NB4 (cell line): Measurements from ENCODE around the gene NXPH2.

Experiments
- DNase-seq: peaks from one replicate; pipeline ENCODE4 v3.0.0; 2010; ENCODE audit warnings: low read depth
- H3K4me3 ChIP-seq: one replicate; pipeline ENCODE4 v1.5.1; 2011; ENCODE audit warnings: mild to moderate bottlenecking, low read depth, low read length, moderate library complexity
- MYC ChIP-seq: IDR thresholded peaks from 2 replicates; pipeline ENCODE4 v1.6.1; 2011; ENCODE audit warnings: low read depth, low read length
- POLR2A ChIP-seq: IDR thresholded peaks from 2 replicates; pipeline ENCODE4 v1.6.1; 2011; ENCODE audit warnings: mild to moderate bottlenecking; ENCODE audit not compliant: insufficient read length; ENCODE audit errors: extremely low read depth
- TF ChIP-seq, protein P1 (sequence below): IDR thresholded peaks from 2 replicates; pipeline ENCODE4 v1.6.1; 2011; ENCODE audit warnings: low read depth, low read length
- TF ChIP-seq, protein P2 (sequence below): IDR thresholded peaks from one replicate; pipeline ENCODE4 v1.5.1; 2012; ENCODE audit warnings: low read depth, low read length

Gene NXPH2

DNA sequence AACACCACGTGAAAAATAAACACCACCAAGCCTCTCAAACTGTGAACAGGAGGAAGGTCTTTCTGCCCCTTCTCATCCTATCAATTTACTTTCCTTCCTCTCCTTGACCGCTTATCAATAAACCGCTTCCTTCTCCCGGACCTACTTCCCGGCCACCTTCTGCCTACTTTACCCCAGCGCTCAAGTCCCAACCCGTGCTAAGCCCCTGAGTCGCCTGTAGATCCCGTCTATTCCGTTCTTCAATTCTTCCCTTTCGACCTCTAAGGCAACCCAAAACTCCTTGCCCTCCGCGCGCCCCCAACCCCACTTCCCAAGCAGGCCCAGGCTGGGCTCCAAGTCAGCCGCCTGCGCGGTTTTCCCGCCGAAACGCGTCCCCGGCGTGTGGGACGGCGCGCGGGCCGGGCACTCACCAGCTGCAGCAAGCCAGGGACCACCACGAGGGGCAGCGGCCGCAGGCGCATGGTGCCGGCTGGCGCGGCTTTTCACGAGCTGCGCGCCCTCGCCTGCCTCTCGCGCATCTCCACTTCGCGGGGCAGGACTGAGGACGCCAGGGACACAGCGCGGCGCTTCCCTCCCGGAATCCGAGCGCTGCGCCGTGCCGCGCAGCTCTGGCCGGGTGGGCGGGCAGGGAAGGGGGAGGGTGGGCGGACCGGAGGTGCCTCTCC, at the start of gene NXPH2:
TSS of gene NXPH2 (minus strand) at position 610 of the 665 bp plus-strand sequence. CDS start at position 461, 149 bp downstream.
- no peak for DNase-seq
- H3K4me3 ChIP-seq: no peak within 1 kb of the TSS
- TF ChIP-seq, protein P1, sequence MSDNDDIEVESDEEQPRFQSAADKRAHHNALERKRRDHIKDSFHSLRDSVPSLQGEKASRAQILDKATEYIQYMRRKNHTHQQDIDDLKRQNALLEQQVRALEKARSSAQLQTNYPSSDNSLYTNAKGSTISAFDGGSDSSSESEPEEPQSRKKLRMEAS: no peak
- no peak for TF ChIP-seq MYC
- TF ChIP-seq POLR2A: no peak
- TF ChIP-seq, protein P2, sequence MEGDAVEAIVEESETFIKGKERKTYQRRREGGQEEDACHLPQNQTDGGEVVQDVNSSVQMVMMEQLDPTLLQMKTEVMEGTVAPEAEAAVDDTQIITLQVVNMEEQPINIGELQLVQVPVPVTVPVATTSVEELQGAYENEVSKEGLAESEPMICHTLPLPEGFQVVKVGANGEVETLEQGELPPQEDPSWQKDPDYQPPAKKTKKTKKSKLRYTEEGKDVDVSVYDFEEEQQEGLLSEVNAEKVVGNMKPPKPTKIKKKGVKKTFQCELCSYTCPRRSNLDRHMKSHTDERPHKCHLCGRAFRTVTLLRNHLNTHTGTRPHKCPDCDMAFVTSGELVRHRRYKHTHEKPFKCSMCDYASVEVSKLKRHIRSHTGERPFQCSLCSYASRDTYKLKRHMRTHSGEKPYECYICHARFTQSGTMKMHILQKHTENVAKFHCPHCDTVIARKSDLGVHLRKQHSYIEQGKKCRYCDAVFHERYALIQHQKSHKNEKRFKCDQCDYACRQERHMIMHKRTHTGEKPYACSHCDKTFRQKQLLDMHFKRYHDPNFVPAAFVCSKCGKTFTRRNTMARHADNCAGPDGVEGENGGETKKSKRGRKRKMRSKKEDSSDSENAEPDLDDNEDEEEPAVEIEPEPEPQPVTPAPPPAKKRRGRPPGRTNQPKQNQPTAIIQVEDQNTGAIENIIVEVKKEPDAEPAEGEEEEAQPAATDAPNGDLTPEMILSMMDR: no peak

DNA sequence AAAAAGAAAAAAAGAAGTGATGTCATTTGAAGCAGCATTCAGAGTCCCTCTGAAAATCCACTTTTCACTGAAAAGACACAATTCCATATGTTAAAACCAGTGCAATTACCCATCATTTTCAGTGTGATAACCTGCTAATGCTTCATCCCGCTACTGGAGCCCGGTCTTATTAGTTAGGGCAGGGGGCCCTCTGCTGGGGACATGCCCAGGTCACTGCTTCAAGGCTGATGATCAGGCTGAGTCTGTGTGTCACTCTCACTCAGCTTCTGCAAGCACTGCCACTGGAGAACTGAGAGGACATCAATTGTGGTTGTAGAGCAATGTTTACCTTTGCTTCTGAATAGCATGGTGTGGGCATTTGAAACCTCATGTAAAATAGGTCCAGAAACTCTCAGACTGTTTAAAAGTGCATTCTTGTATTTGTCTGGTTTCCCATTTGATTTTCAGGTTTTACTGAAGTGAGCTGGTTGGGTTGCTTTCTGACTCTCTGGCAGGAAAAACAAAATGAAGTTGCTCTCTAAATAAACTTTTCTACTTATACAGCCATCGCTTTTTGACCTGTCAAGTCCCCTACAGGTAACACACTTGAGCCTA, 49.2 kb upstream of the NXPH2 start:
- no peak overlapping the region for H3K4me3 ChIP-seq
- TF ChIP-seq, protein P2: peak; percentile 42
- no peak for TF ChIP-seq MYC
- peak; percentile 60 for DNase-seq

DNA sequence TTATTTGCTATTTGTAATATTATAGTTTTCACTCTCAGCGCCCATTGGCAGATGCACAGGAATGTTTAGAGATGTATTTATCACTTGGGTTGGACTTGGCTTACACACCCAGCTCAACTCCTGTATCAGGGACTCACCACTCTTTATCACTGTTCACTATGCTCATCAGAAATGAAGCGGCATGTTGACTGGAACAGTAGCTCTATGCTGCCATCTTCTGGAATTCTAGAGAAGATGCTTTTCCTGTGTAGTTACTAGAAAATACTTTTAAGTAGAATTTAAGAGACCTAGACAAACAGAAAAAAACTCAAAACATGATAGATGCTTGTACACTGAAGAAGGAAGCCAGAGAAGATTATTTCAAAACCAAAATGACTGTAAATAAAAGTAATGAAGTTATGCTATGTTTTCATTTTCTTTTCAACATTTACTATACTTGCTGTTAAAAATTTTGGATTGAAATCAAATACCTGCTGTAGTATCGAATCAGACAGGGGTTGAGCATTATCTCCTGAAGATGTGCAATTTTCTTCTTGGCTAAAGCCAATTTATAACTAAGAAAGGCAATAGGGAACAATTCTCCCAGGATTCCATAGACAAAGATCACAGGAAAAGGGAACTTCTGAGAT, 47.4 kb upstream of the NXPH2 start:
- TF ChIP-seq, protein P2: peak; percentile 39
- TF ChIP-seq, protein P1: no peak
- no peak for TF ChIP-seq MYC
- no peak for TF ChIP-seq POLR2A
- peak; percentile 71 for DNase-seq
- no peak overlapping the region for H3K4me3 ChIP-seq

DNA sequence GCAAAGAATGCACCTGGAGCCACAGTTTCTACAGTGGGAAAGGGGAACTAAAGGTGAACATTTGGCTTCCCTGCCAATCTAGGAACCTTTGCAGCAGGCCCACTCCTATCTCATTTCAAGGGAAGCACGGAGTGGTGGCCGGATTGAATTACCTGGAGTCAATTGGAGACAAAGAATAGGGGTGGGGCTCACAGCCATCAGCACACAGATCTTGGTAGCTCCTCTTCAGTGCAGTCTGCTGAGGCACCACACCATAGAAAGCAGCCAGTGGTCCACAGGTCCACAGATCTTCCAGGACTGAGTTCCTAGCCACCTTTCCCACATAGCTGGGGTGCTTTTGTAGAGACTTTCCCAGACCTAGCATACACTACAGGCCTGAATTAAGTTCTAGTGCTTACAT, 43.5 kb upstream of the NXPH2 start:
- H3K4me3 ChIP-seq: no peak overlapping the region
- TF ChIP-seq, protein P2: no peak
- TF ChIP-seq POLR2A (no peak), MYC (no peak)
- TF ChIP-seq, protein P1: no peak
- no peak for DNase-seq

DNA sequence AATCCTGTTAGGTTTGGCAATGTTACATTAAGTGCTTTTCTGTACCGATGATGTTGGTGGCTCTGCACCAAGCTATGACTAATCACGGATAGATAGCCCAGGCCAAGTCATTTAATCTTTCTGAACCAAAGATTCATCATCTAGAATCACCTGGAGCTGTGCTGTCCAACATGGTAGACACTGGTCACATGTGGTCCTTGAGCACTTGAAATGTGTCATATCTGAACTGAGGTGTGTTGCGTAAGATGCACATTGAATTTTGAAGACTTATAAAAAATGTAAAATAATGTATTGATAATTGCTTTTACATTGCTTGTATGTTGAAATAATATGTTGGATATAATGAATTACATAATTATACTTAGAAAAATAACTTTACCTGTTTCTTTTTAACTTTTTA, 39.8 kb upstream of the NXPH2 start:
- DNase-seq: no peak
- H3K4me3 ChIP-seq: no peak overlapping the region
- TF ChIP-seq, protein P2: no peak
- TF ChIP-seq MYC (no peak), POLR2A (no peak)
- TF ChIP-seq, protein P1: no peak
